Measurements from ENCODE around the gene MUC2.

DNA sequence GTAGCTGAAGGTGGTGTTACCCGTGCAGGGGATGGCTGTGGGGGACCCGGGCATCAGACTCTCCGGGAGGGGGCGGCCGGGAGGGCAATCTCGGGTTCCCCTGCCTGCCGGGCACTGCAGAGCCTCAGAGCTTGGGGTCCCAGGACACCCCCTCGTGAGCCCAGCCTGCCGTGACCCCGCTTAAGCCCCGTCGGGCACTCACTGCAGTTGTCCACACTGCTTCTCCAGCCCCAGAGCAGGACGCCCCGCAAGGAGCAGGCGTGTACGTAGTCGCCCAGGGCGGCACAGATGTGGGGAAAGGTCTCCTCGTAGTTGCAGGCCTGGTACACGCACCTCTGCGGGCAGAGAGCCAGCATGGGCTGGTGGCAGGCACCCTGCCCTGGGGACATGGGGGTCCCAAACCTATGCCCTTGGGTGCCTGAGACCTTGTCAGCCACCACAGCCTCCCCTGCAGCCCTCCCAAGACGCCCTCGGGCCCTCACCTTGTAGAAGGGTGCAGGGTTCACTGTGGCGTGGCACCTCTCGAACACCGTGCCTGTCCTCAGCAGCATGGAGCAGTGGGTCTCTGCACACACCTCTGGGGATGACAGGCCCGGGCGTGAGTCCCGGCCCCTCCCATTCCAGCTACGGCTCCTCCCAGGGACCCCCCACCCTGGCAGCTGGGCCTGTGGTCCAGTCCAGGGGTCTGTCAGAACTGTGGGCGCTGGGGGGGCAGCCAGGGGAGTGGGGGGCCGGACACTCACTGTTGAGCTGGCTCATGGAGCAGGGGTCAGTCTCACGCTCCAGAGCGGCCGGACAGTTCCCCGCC lies 47.0 kb upstream of the MUC2 start:
- TF ChIP-seq, protein P1, sequence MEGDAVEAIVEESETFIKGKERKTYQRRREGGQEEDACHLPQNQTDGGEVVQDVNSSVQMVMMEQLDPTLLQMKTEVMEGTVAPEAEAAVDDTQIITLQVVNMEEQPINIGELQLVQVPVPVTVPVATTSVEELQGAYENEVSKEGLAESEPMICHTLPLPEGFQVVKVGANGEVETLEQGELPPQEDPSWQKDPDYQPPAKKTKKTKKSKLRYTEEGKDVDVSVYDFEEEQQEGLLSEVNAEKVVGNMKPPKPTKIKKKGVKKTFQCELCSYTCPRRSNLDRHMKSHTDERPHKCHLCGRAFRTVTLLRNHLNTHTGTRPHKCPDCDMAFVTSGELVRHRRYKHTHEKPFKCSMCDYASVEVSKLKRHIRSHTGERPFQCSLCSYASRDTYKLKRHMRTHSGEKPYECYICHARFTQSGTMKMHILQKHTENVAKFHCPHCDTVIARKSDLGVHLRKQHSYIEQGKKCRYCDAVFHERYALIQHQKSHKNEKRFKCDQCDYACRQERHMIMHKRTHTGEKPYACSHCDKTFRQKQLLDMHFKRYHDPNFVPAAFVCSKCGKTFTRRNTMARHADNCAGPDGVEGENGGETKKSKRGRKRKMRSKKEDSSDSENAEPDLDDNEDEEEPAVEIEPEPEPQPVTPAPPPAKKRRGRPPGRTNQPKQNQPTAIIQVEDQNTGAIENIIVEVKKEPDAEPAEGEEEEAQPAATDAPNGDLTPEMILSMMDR (IDR thresholded peaks at IDR 0.05) = no peak
- no peak for TF ChIP-seq POLR2A (IDR thresholded peaks at IDR 0.05)

Measured in sigmoid colon (tissue), 3 donors.